WTC11 (cell line): ENCODE measurements around the gene ASF1A.

Experiments
- ATF3 ChIP-seq: sonication (generic); formaldehyde crosslinking; conservative IDR thresholded peaks from 2 replicates; pipeline ENCODE4 v1.8.1; 2022; ENCODE audit warnings: mild to moderate bottlenecking, missing genetic modification reagents
- CREM ChIP-seq: sonication (generic); formaldehyde crosslinking; IDR thresholded peaks from 2 replicates; pipeline ENCODE4 v1.8.1; 2022; ENCODE audit warnings: mild to moderate bottlenecking, missing genetic modification reagents, moderate library complexity
- EMX1 ChIP-seq: fragments of 250-450 bp; sonication (Bioruptor Pico); IDR thresholded peaks from 2 replicates; pipeline ENCODE4 v1.8.0; 2021; ENCODE audit warnings: mild to moderate bottlenecking
- SP1 ChIP-seq: sonication (generic); formaldehyde crosslinking; conservative IDR thresholded peaks from 2 replicates; pipeline ENCODE4 v1.8.1; 2022; ENCODE audit warnings: missing genetic modification reagents
- TEAD1 ChIP-seq: sonication (generic); formaldehyde crosslinking; IDR thresholded peaks from 2 replicates; pipeline ENCODE4 v1.8.0; 2022; ENCODE audit warnings: mild to moderate bottlenecking, missing genetic modification reagents
- ZNF317 ChIP-seq: sonication (generic); formaldehyde crosslinking; IDR thresholded peaks from 2 replicates; pipeline ENCODE4 v1.8.1; 2023; ENCODE audit warnings: low read depth, mild to moderate bottlenecking, moderate library complexity, missing genetic modification reagents, borderline replicate concordance
- TF ChIP-seq, protein P1 (sequence below): fragments of 200-600 bp; IDR thresholded peaks from 2 replicates; pipeline ENCODE4 v1.8.0; 2022; ENCODE audit warnings: antibody characterized with exemption

GRCh38 chr6:118933855-118934460, 40.0 kb downstream of the ASF1A start:
- TF ChIP-seq CREM (CRISPR knock-in tag) (no peak), EMX1 (CRISPR knock-in tag) (no peak), SP1 (CRISPR knock-in tag) (no peak), ZNF317 (no peak), ATF3 (CRISPR knock-in tag) (no peak), TEAD1 (CRISPR knock-in tag) (no peak)
- TF ChIP-seq, protein P1, sequence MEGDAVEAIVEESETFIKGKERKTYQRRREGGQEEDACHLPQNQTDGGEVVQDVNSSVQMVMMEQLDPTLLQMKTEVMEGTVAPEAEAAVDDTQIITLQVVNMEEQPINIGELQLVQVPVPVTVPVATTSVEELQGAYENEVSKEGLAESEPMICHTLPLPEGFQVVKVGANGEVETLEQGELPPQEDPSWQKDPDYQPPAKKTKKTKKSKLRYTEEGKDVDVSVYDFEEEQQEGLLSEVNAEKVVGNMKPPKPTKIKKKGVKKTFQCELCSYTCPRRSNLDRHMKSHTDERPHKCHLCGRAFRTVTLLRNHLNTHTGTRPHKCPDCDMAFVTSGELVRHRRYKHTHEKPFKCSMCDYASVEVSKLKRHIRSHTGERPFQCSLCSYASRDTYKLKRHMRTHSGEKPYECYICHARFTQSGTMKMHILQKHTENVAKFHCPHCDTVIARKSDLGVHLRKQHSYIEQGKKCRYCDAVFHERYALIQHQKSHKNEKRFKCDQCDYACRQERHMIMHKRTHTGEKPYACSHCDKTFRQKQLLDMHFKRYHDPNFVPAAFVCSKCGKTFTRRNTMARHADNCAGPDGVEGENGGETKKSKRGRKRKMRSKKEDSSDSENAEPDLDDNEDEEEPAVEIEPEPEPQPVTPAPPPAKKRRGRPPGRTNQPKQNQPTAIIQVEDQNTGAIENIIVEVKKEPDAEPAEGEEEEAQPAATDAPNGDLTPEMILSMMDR = no peak
